Measurements from ENCODE around the gene ROBO1.

GRCh38 chr3:79654019-79654418 lies 113.8 kb downstream of the ROBO1 start:
- no peak for TF ChIP-seq EZH2phosphoT487 (conservative IDR thresholded peaks at IDR 0.05; ENCODE audit: low read length)
- TF ChIP-seq CTCF (IDR thresholded peaks at IDR 0.05; ENCODE audit: insufficient read depth, low read length, poor library complexity, severe bottlenecking) = no peak
